ENCODE results near the gene FOSL2.

Gene FOSL2

DNA sequence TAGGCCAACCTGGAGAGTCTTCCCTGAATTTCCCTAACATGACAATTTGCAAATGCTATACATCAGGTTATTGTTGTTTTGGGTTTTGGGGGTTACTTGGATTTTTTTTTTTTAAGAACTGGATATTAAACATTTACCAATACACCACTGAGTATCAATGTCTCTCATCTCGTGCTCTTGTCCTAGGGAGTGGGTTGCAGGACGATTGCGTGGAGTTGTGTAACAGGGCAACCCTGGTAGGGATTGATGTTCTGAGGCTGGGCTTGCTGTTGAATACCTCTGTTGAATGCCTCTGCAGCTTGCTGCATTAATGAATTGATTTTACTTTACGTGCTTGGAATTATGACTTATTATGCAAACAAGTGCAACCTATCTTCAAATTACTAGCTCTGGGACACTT is 18.8 kb upstream of the FOSL2 start:
- Histone ChIP-seq H3K27me3 (replicated peaks; ENCODE audit: control insufficient read depth, insufficient read depth, low read length) (peaks cover 2% of the 10 kb centered on the region), H3K36me3 (ENCODE audit: control insufficient read depth, insufficient read depth, low read length) (no peaks in the 10 kb centered on the region), H3K4me3 (replicated peaks; ENCODE audit: low read depth, low read length) (no peak overlapping the region)
- no peak for DNase-seq (ENCODE audit: extremely low read depth, insufficient read length)
- TF ChIP-seq, protein P1, sequence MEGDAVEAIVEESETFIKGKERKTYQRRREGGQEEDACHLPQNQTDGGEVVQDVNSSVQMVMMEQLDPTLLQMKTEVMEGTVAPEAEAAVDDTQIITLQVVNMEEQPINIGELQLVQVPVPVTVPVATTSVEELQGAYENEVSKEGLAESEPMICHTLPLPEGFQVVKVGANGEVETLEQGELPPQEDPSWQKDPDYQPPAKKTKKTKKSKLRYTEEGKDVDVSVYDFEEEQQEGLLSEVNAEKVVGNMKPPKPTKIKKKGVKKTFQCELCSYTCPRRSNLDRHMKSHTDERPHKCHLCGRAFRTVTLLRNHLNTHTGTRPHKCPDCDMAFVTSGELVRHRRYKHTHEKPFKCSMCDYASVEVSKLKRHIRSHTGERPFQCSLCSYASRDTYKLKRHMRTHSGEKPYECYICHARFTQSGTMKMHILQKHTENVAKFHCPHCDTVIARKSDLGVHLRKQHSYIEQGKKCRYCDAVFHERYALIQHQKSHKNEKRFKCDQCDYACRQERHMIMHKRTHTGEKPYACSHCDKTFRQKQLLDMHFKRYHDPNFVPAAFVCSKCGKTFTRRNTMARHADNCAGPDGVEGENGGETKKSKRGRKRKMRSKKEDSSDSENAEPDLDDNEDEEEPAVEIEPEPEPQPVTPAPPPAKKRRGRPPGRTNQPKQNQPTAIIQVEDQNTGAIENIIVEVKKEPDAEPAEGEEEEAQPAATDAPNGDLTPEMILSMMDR (IDR thresholded peaks at IDR 0.05; ENCODE audit: insufficient read depth, low read length, poor library complexity, severe bottlenecking): no peak

DNA sequence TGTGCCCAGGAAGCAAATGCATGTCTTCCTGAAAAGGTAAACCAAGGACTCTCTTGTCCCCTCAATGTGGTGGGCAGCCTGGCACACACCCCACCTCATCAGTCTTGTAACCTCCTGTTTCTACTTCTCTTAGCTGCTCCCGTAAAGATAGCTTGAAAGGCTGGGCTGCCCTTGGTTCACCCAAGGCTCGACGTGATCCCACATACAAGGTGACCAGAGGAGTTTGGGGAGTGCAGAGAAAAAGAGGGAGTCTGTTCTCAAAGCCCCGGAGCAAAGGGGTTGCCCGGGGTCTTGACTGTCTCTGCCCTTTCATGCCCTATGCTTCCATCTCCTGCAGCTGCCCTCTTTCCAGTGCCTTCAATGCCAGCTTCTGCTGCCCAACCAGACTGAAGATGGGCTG is 18.3 kb upstream of the FOSL2 start:
- no peaks in the 10 kb centered on the region for H3K36me3 ChIP-seq (ENCODE audit: control insufficient read depth, insufficient read depth, low read length)
- DNase-seq (ENCODE audit: extremely low read depth, insufficient read length): no peak
- TF ChIP-seq, protein P1 (IDR thresholded peaks at IDR 0.05; ENCODE audit: insufficient read depth, low read length, poor library complexity, severe bottlenecking): no peak
- peaks cover 2% of the 10 kb centered on the region for H3K27me3 ChIP-seq (replicated peaks; ENCODE audit: control insufficient read depth, insufficient read depth, low read length)
- no peak overlapping the region for H3K4me3 ChIP-seq (replicated peaks; ENCODE audit: low read depth, low read length)

DNA sequence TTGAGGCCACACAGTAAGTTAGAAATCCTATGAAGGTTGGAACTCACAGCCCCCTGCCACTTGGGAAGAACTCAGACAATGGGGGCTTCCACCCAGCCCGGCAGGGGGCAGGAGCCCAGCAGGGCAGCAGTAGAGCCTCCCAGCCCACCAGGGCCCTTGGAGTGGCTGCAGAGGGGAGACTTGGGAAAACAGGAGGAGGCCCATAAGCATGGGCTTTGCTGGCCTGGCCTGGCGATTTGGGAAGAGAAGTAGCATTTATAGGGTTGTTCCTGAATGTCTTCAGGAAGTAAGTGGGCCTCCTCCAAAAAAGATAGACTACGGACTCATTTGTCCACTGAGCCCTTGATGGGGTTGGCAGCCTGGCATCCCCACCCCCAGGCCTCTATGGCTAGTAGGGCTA is 17.4 kb upstream of the FOSL2 start:
- H3K36me3 ChIP-seq (ENCODE audit: control insufficient read depth, insufficient read depth, low read length): no peaks in the 10 kb centered on the region
- TF ChIP-seq, protein P1 (IDR thresholded peaks at IDR 0.05; ENCODE audit: insufficient read depth, low read length, poor library complexity, severe bottlenecking): no peak
- H3K27me3 ChIP-seq (replicated peaks; ENCODE audit: control insufficient read depth, insufficient read depth, low read length): peaks cover 2% of the 10 kb centered on the region
- no peak overlapping the region for H3K4me3 ChIP-seq (replicated peaks; ENCODE audit: low read depth, low read length)
- DNase-seq (ENCODE audit: extremely low read depth, insufficient read length): no peak

DNA sequence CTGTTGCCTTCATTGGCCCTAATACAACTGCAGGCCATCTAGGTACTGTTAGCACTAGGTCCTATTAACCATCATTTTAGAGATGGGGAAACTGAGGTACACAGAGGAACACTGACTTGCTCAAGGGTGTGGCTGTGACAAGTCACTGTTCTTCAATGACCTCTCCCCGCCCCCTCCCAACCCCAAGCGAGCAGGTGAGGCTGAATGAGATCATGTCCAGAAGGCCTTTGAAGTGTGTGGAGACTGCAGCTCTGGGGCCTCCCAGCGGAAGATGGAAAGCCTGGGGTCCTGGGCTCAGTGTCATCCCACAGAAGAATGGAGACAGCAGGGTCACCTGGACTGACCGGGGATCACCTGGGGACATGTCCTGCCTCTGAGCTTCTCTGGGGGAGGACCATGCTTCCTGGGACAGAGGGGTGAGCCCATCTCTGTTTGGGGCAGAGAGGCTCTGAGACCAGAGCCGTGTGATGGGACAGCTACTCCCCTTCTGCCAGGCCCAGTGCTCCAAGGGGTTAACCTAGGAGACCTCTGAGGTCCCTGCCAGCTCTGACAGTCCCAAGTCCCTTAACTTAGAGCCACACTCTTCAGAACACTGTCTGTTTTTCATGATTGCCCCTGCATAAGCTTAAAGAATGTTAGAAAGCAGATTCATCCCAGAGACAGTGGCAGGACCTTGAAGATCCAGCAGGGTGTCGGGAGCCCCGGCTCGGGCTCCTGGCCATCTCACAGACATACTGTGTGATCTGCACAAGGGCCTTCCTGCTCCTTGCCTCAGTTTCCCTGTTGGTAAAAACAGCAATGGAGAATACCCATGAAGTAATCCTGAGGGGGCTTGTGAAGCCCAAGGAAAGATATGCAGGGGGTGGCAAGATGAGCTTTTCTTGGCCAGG is 16.7 kb upstream of the FOSL2 start:
- Histone ChIP-seq H3K36me3 (ENCODE audit: control insufficient read depth, insufficient read depth, low read length) (no peaks in the 10 kb centered on the region), H3K27me3 (replicated peaks; ENCODE audit: control insufficient read depth, insufficient read depth, low read length) (no peaks in the 10 kb centered on the region; the same call in none of the 2 replicates), H3K4me3 (replicated peaks; ENCODE audit: low read depth, low read length) (no peak overlapping the region)
- TF ChIP-seq, protein P1 (IDR thresholded peaks at IDR 0.05; ENCODE audit: insufficient read depth, low read length, poor library complexity, severe bottlenecking): no peak
- DNase-seq (ENCODE audit: extremely low read depth, insufficient read length): no peak

DNA sequence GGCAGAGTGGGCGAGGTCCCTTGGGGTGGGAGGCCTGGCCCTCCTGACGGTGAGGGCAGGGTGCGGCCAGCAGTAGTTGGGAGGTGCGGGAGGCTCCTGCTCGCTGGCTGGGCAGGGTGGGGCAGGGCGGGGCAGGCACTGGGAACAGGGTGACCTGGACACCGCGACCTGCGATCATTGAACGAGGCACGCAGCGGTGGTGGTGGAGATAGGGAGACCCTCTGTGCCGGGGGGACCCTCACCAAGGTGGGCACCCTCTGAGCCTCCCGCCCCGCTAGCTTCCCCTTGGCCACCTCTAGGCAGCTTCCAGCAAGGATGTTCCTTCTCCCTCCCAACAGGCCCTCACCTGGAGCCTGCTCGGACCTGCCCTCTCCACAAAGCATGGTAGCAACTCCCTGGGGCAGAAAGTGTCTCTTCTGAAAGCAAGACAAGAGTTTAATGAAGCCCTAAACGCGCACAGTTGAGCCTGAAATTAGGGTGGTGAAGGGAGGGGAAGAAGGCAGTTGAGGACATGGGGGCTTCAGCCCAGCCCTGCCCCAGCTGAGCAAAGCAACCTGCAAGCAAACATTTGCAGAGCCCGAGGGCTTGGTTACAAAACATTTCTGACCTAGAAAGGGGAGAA is 15.4 kb upstream of the FOSL2 start:
- TF ChIP-seq, protein P1 (IDR thresholded peaks at IDR 0.05; ENCODE audit: insufficient read depth, low read length, poor library complexity, severe bottlenecking): no peak
- no peaks in the 10 kb centered on the region; the same call in none of the 2 replicates for H3K27me3 ChIP-seq (replicated peaks; ENCODE audit: control insufficient read depth, insufficient read depth, low read length)
- DNase-seq (ENCODE audit: extremely low read depth, insufficient read length): no peak
- H3K4me3 ChIP-seq (replicated peaks; ENCODE audit: low read depth, low read length): no peak overlapping the region
- H3K36me3 ChIP-seq (ENCODE audit: control insufficient read depth, insufficient read depth, low read length): no peaks in the 10 kb centered on the region
